CD14-positive monocyte (primary cell): Measurements from ENCODE around the gene PARP11. TPM values are rescaled to one million over a fixed set of nuclear protein-coding genes. Genes with fewer than 3 reads are reported as not detected.

ENCODE experiments used
- DNase-seq, 3 donors: peaks; one replicate each; pipeline ENCODE4 v3.0.0-alpha.2; 2011 to 2022
- H2AFZ ChIP-seq: 2 replicates; pipeline ENCODE4 v1.6.0; 2012; ENCODE audit warnings: mild to moderate bottlenecking, low read depth, low read length, inconsistent platforms; ENCODE audit not compliant: insufficient read depth, poor library complexity, severe bottlenecking
- H3K27ac ChIP-seq, 2 donors: 1 replicate in 1 of 2; 2 replicates in 1 of 2; pipeline ENCODE4 v1.5.1; 2012 to 2013; ENCODE audit warnings: low read length in 2 of 2, control low read depth in 1 of 2, inconsistent platforms in 1 of 2, low read depth in 1 of 2, mild to moderate bottlenecking in 1 of 2
- H3K27me3 ChIP-seq, 2 donors: one replicate each; pipeline versions ENCODE4 v1.6.0 to v1.6.1; 2011 to 2013; ENCODE audit warnings: low read length in 2 of 2; ENCODE audit not compliant: control insufficient read depth in 2 of 2, insufficient read depth in 2 of 2
- H3K36me3 ChIP-seq, 2 donors: replicated peaks in 1 of 2; 1 replicate in 1 of 2; 2 replicates in 1 of 2; pipeline versions ENCODE4 v1.5.1 to v1.6.1; 2012 to 2013; ENCODE audit warnings: low read length in 2 of 2, control low read depth in 1 of 2, inconsistent platforms in 1 of 2, mild to moderate bottlenecking in 1 of 2; ENCODE audit not compliant: insufficient read depth in 2 of 2, control insufficient read depth in 1 of 2
- H3K4me1 ChIP-seq, 2 donors: 1 replicate in 1 of 2; 2 replicates in 1 of 2; pipeline versions ENCODE4 v1.5.1 to v1.6.1; 2012 to 2013; ENCODE audit warnings: low read length in 2 of 2, control low read depth in 1 of 2, inconsistent platforms in 1 of 2, mild to moderate bottlenecking in 1 of 2, moderate library complexity in 1 of 2; ENCODE audit not compliant: insufficient read depth in 2 of 2, control insufficient read depth in 1 of 2
- H3K4me2 ChIP-seq: replicated peaks from 2 replicates; pipeline ENCODE3; 2012; ENCODE audit warnings: low read length, moderate library complexity, mild to moderate bottlenecking; ENCODE audit not compliant: poor library complexity, severe bottlenecking; ENCODE audit errors: extremely low read depth
- H3K4me3 ChIP-seq, 3 experiments: fragments of 200-600 bp in 1 of 3; sonication (generic) in 1 of 3; replicated peaks in 1 of 3; 1 replicate in 2 of 3; 2 replicates in 1 of 3; pipeline ENCODE4 v1.5.1; 2011 to 2013; ENCODE audit warnings: low read length in 3 of 3, mild to moderate bottlenecking in 3 of 3, control low read depth in 2 of 3, low read depth in 2 of 3, inconsistent platforms in 1 of 3, moderate library complexity in 1 of 3
- H3K79me2 ChIP-seq: 2 replicates; pipeline ENCODE4 v1.6.0; 2012; ENCODE audit warnings: mild to moderate bottlenecking, control low read depth, inconsistent platforms, low read length, moderate library complexity; ENCODE audit not compliant: insufficient read depth
- H3K9ac ChIP-seq: 2 replicates; pipeline ENCODE4 v1.6.0; 2017; ENCODE audit warnings: low read length, mild to moderate bottlenecking; ENCODE audit not compliant: insufficient read depth, poor library complexity, severe bottlenecking
- H3K9me3 ChIP-seq, 2 donors: replicated peaks in 1 of 2; 1 replicate in 1 of 2; 2 replicates in 1 of 2; pipeline versions ENCODE4 v1.5.1 to v1.6.1; 2012 to 2013; ENCODE audit warnings: low read length in 2 of 2, control low read depth in 1 of 2; ENCODE audit not compliant: control insufficient read depth in 1 of 2, insufficient read depth in 1 of 2
- H4K20me1 ChIP-seq: 2 replicates; pipeline ENCODE4 v1.6.0; 2012; ENCODE audit warnings: mild to moderate bottlenecking, low read length, control low read depth, moderate library complexity; ENCODE audit not compliant: insufficient read depth
- H3K27ac Mint-ChIP-seq, 7 donors: one replicate each; pipeline ENCODE4 v1.8.0; 2020; ENCODE audit warnings: mild to moderate bottlenecking in 7 of 7, mixed read lengths in 7 of 7, moderate library complexity in 6 of 7, inconsistent platforms in 2 of 7
- H3K27me3 Mint-ChIP-seq, 3 donors: one replicate each; pipeline ENCODE4 v1.8.0; 2021 to 2022; ENCODE audit warnings: low read depth in 3 of 3, mild to moderate bottlenecking in 3 of 3, mixed read lengths in 3 of 3, moderate library complexity in 3 of 3, inconsistent platforms in 1 of 3
- H3K36me3 Mint-ChIP-seq, 2 donors: one replicate each; pipeline ENCODE4 v1.8.0; 2020; ENCODE audit warnings: mixed read lengths in 2 of 2, inconsistent platforms in 1 of 2, mild to moderate bottlenecking in 1 of 2
- H3K4me1 Mint-ChIP-seq: one replicate; pipeline ENCODE4 v1.8.0; 2020; ENCODE audit warnings: mild to moderate bottlenecking, mixed read lengths
- H3K4me3 Mint-ChIP-seq, 2 donors: one replicate each; pipeline ENCODE4 v1.8.0; 2020; ENCODE audit warnings: mild to moderate bottlenecking in 2 of 2, mixed read lengths in 2 of 2, moderate library complexity in 1 of 2
- H3K9me3 Mint-ChIP-seq, 7 donors: one replicate each; pipeline ENCODE4 v1.8.0; 2020 to 2022; ENCODE audit warnings: mixed read lengths in 7 of 7, mild to moderate bottlenecking in 6 of 7, moderate library complexity in 6 of 7, inconsistent platforms in 2 of 7
- CTCF ChIP-seq: fragments of 200-600 bp; IDR thresholded peaks from one replicate; pipeline ENCODE4 v1.8.0; 2022; ENCODE audit warnings: antibody characterized with exemption, mild to moderate bottlenecking
- WGBS: methylation state at CpG from one replicate; pipeline ENCODE4 v1.1.5; 2013; ENCODE audit warnings: missing lambda C conversion rate; ENCODE audit not compliant: insufficient coverage; 5-methylcytosine and 5-hydroxymethylcytosine counted together
- intact Hi-C, 2 donors: fragments of 100-400 bp; cut with micrococcal nuclease; formaldehyde crosslinking; loops; one replicate each; pipeline versions ENCODE4 v1.15.0 to v1.15.1; 2023
- polyA plus RNA-seq, 3 donors: library from polyadenylated mRNA; depleted of rRNA in 1 of 3; unstranded in 2 of 3; stranded (reverse) in 1 of 3; fragments of 300-500 nt in 2 of 3; fragments of >200 nt in 1 of 3; fragmentation: Illumina TruSeq in 2 of 3; gene quantifications; 1 replicate in 2 of 3; 2 replicates in 1 of 3; pipeline ENCODE4 v1.2.3, GENCODE V29; 2012 to 2021

PARP11 gene
- polyA plus RNA-seq, 3 donors, result 3.2 to 6.2 (median 5.4) TPM

- Histone ChIP-seq H4K20me1 (no peaks in the 10 kb centered on the region), H3K27me3 (peaks cover 0 to 4% of the 10 kb centered on the region in 2 donors), H3K4me3 (no peak overlapping the region), H3K27ac (no peak overlapping the region), H3K36me3 (no peaks in the 10 kb centered on the region), H2AFZ (no peak overlapping the region), H3K9me3 (no peaks in the 10 kb centered on the region), H3K4me2 (no peak overlapping the region), H3K79me2 (no peaks in the 10 kb centered on the region), H3K9ac (no peak overlapping the region), H3K4me1 (no peaks in the 10 kb centered on the region)
- intact Hi-C loops, result loop anchor here (10.0 kb wide), 2 partner anchors 111 to 121 kb away; no protein-coding TSS in a partner anchor
- peaks cover 0 to 2% (median 0%) of the 10 kb centered on the region in 7 donors for H3K9me3 Mint-ChIP-seq
- no peak for DNase-seq
- H3K27me3 Mint-ChIP-seq, result peaks cover 0 to 4% (median 3%) of the 10 kb centered on the region in 3 donors
- H3K4me3 Mint-ChIP-seq, result no peak overlapping the region
- TF ChIP-seq CTCF, result no peak
- no peak overlapping the region for H3K27ac Mint-ChIP-seq
- no peaks in the 10 kb centered on the region for H3K4me1 Mint-ChIP-seq
- no peaks in the 10 kb centered on the region for H3K36me3 Mint-ChIP-seq
- 91% methylated on average over 3 of the region's 5 CpGs for WGBS
These were observed 97.7 kb downstream of the PARP11 start for GRCh38 chr12:3775385-3776035.

- Mint-ChIP-seq H3K4me1 (no peaks in the 10 kb centered on the region), H3K36me3 (no peaks in the 10 kb centered on the region), H3K27ac (no peak overlapping the region), H3K4me3 (no peak overlapping the region), H3K9me3 (peaks cover 0 to 2% (median 0%) of the 10 kb centered on the region in 7 donors), H3K27me3 (peaks cover 0 to 7% (median 0%) of the 10 kb centered on the region in 3 donors)
- Histone ChIP-seq H4K20me1 (no peaks in the 10 kb centered on the region), H3K27ac (no peak overlapping the region), H3K4me1 (no peaks in the 10 kb centered on the region), H3K4me3 (no peak overlapping the region), H3K9ac (no peak overlapping the region), H2AFZ (no peak overlapping the region), H3K79me2 (no peaks in the 10 kb centered on the region), H3K27me3 (peaks cover 0 to 4% of the 10 kb centered on the region in 2 donors), H3K36me3 (no peaks in the 10 kb centered on the region), H3K4me2 (no peak overlapping the region), H3K9me3 (no peaks in the 10 kb centered on the region)
- TF ChIP-seq CTCF, result no peak
- intact Hi-C loops, result loop anchor here (10.0 kb wide), 2 partner anchors 108 to 118 kb away; no protein-coding TSS in a partner anchor
- WGBS, result 60% methylated on average over 4 of the region's 4 CpGs
- DNase-seq, result no peak
These were observed 100.8 kb downstream of the PARP11 start for GRCh38 chr12:3772380-3772779.
